SH-SY5Y (cell line): ENCODE data around the gene DNAAF6.

Experiments used
- GATA2 ChIP-seq: IDR thresholded peaks from 2 replicates; pipeline ENCODE4 v1.6.1; 2011; ENCODE audit warnings: mild to moderate bottlenecking, low read depth, low read length
- GATA3 ChIP-seq: IDR thresholded peaks from 2 replicates; pipeline ENCODE4 v1.6.1; 2011; ENCODE audit warnings: low read depth, mild to moderate bottlenecking, low read length, moderate library complexity

DNA sequence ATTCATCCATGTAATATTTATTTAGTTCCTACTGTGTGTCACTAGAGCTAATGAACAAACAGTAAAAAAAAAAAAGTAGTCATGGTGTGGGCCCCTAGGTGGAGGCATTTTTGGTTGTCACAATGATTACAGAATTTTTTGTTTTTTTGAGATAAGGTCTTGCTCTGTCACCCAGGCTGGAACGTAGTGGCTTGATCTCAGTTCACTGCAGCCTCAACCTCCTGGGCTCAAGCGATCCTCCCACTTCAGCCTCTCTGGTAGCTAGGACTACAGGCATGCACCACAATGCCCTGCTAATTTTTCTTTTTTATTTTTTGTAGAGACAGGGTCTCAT, 22.0 kb downstream of the DNAAF6 start:
- no peak for TF ChIP-seq GATA2
- TF ChIP-seq GATA3 = no peak
